Fibroblast of skin of right biceps (primary cell): ENCODE measurements around the gene DOCK4.
A peak's percentile ranks its signal among the peaks of the same experiment; 100 is the strongest.

Experiments
- DNase-seq: peaks from one replicate; pipeline ENCODE4 v3.0.0-alpha.2; 2013

The DOCK4 gene

DNA sequence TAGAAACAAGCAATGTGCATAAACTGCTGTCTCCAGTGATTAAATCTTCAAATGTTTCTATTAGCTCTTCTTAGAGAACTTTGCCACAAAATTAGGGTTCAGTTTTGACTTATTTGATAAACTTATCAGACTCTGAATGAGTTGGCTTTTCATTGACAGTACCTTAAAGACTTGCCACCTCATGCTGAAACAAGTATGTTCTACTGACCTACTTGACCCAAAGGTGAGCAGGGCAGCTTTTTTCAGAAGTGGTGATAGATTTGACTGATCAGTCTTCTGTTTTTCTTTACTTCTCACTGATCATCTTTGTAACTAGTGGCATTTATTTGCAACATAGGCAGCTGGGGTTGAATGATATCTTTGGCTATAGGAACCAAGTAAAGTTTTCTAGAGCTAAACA, 8.1 kb upstream of the DOCK4 start:
- DNase-seq, result no peak

DNA sequence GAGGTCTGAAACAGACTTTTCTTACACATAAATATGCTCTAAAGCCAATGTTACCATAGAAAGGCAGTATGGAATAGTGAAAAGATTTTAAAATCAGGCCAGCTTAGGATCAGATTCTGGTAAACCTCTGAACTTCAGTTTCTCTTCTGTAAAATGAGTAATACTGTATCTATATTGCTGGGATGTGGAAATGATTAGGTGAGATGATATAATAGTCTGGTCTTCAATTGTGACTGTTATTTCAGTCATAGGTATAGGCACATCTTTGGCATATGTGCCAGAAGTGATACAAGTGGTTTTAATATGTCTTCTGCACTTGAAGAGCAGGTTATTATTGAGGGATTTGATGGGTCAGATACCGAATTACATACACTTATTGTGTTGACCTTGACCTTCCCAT, 7.5 kb upstream of the DOCK4 start:
- no peak for DNase-seq

DNA sequence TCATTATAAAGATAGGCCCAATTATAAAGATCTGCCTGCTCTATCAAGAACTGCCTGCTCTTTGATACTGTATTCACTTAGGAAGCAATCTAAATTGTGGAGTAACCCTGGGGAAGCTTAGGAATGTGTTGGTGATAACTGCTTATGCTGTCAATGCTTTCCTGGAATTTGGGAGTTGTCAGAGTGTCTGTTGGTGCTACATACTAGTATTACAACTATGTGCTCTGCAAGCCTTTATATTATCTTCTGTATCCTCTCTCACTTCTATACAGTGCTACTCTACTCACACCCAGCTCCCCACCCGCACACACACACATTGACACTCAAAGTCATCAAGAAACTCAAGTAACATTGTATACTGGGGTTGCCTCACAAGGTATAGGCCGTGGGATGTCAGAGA, 6.4 kb upstream of the DOCK4 start:
- peak; percentile 36 for DNase-seq

DNA sequence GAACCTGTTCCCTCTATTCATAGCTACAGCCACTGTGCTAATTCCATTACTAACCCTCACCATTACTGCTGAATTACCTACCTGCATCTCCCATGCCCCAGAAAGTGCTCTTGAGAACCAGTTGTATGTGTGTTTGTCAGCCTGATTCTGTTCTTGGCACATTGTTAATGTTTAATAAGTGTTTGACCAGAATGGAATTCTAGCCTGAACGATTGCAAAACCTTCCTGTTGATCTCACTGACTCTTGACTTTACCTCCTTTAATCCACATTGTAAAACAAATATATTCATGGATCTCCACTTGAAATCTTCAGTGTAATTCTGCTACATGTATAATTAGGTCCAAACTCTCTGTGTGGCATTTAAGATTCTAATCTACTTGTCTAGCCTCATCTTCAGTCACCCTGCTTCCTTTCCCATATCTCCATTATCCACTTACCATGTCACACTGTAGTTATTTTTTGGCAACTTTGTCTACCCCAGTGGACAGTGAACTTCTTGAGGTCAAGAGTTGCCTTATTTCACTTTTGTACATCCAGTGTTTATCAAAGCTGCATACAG, 5.2 kb upstream of the DOCK4 start:
- DNase-seq, result no peak

DNA sequence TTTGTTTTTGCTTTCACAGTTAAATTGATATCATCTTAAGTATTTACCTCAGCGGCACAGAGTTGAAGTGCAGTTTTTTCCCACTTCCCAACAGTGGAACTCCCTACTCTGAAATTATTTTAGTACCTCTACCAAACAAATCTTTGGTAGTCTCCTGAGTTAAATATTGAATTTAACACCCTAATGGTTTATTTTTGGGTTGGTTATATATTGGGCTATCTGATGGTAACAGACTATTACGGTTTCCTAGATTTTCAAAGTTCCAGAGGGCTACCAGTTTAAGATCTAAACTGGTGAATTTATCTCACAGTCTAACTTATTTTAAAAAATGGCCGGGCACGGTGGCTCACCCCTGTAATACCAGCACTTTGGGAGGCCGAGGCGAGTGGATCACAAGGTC, 1.6 kb upstream of the DOCK4 start:
- DNase-seq, result no peak

DNA sequence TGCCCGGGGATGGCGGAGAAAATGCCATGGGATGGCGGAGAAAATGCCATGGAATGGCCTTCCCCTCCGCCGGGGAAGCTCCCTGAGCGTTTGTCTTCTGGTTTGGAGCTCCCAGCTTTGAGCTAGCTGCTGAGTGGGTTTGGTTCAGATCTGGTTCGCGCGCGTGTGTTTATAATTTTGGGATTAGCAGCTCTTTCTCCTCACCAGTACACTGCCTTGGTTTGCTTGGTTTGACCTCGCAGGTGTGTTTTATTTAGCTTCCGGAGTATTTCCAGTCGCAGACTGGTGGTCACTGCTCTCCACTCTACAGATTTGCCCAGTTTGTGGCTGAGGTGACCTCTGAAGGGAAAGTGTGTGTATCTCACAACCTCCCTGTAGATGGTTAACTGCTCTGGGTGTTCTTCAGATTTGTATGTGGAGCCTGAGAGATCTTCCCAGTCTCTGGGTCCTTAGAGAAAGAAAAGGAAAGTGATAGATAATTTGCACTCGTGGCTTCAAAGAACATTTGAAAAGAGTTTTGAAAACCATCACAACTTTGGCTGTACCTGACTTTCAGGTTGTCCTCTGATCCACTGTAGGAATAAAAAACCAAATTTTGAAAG, 893 bp upstream of the DOCK4 start:
- no peak for DNase-seq

DNA sequence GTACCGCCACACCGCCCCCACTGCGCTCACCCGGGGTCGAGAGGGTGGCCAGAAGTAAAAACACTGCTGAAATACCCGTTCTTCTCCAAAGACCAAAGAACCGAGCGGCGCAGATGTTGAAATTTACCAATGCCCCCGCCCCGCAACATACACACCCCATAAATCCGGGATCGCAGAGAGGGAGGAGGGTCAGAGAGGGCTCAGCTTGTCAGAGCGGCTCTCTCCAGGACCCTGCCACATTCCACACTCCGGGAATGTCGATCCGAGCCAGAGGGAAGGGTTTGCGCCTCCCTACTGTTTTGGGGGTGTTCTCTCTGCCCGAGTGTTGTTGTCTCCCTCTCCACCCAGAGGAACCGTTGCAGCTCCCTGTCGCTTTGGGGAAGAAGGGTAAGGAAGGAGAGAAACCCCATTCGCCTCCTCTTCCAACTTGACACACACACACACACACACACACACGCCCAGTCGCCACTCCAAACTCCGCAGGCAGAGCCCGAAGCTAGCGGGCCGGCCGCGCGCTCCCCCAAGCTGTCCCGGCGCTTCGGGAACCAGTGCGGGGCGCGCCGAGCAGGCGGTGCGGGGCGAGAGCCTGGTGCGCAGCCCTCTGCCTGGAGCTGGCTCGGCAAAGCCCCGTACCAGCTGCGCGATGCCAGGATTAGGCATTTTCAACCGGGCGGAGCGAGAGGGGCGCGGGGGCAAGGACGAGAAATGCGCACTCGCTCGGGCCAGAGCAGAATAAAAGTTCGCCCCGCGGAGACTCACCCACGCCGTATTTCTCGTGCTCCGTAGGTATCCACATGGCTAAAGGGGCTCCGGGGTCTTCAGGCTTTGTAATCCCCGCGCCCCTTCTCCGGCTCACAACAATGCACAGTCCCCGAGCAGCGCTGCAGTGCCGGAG, 609 bp downstream of the DOCK4 start:
- DNase-seq, result peak; percentile 68

DNA sequence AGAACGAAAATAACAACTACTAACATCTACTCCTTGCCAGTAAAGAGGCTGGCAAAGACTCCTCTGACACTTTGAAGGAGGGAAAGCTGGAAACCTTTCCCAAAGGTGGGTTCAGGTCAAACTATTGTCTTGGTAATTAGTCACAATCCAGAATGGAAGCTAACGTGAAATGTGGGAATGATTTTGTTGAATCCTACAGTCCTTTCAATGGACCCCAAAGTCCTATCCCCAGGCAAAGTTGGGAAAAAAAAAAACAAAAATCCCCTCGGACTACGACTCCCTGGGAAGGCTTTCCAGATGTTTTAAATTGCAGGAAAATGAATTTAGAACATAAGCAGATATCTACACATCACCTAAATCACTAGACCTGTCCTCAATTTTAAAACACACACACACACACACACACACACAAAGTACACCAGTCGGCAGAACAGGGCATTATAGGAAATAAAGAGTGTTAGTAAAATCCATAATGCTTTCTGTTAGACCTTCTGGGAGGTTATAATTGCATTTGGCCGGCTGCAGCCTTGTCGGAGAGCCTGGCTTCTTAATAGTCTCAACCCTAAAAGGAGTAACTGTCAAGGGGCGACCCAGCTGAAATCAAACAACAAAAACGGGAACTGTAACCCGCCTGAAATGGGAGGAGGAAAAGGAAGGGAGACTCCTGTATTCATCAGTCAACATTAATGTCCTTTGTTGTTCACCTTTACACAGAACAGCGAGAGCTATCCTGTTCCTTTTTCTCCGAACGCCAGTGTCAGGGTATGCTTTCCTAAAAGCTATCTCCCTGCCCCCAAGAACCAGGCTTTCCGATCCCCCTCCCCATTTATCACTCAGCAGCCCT, 1.5 kb downstream of the DOCK4 start:
- DNase-seq, result no peak

DNA sequence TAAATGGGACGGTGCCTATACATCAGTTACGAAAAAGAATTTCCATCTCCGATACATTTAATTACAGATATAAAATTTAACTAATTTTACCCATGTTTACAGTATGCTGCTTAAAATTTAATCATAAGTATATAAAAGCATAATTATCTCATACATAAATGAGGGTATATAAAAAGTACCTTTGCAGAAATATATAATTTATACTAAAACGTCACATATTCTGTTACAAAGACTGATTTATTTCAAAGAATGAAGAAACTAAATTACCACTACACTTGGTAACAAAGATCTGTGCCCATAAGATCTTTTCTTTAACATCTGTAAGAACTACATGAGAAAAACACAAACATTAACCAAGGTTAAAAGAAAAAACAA, 2.8 kb downstream of the DOCK4 start:
- no peak for DNase-seq

DNA sequence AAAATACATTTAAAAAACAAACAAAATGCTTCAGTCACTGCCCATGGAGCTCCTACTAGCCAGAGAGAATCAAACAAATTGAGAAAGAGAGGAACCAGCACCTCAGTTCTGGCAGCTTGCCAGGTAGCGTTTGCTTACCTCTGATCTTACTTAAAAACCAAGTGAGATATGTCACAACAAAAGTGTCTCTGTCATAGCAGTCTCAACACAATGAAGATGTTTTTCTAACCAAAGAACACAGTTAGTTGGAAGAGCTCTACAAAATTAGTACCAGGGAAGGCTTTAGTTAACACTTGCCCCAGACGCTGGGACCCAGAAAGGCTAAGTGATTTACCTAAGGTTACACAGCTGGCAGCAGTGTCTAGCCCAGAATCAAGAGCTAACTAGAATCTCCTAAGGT, 3.4 kb downstream of the DOCK4 start:
- DNase-seq, result no peak

DNA sequence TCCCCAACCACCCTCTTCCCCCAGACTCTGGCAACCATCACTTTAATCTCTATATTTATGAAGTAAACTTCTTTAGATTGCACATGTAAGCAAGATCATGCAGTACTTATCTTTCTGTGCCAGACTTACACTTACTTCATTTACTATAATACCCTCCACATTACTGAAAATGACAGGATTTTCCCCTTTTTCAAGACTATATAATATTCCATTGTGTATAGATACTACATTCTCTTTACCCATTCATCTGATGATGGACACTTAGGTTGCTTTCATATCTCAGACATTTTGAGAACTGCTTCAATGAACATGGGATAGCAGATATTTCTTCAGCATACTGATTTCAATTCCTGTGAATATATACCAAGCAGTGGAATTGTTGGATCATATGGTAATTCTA, 4.4 kb downstream of the DOCK4 start:
- no peak for DNase-seq

DNA sequence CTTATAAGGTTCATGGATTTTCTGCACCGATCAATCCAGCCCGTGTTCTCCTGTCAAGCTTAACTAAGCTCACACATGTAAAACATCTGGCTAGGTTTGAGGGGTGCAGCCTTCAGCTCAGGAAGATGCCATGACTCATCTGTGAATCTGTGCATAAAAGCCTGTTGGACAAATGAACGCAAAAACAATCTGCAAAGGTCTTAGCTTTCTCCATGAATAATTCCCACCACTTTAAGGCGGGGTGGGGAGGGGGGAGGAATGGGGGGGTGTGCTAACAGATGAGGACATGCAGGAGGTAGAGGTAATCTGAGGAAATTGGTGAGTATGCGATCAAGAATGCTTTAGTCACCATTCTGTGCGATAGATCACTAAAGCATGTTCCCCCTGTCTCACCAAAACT, 4.8 kb downstream of the DOCK4 start:
- peak; percentile 80 for DNase-seq

DNA sequence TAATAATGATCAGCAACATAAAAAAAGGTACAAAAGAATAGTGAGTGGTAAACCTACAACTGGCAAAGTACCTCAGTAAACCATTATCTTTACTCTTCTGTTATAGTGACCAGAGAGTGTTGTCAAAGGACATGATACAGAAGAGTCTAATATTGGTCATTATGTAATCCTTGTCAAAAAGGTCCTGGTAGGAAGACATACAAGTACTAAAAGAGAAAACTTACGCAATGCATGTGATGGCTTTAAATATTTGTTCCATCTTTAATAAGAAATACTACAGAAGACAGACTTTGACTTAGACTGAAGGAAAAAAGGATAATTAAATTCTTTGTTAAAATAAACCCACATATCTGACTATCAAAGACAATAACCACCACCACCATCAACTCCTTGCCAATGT, 6.5 kb downstream of the DOCK4 start:
- no peak for DNase-seq

DNA sequence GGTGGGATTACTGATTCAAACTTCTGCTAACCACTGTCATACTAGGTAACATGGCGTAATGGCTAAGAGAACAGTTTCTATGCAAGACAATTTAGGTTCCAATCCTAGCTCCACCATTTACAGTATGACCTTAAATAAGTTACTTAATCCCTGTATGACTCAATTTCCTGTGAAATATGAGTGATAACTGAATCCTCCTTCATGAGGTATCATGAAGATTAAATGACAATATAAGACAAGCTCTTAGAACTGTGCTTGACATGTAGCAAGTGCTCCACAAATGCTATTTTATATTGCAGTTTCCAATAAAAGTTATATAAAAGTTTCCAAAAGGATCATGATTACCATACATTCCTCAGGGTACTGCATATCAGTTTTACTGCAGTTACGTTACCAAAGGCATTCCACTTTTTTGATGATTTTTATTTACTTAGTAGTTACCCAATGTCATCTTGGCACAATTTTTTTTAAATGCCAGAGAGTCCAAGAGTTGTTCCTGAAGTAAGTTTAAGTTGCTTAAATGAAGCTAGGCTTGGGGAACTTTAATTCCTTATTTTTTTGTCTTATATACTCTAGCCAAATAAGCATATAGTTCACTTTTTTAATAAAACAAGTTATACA, 7.1 kb downstream of the DOCK4 start:
- peak; percentile 39 for DNase-seq

DNA sequence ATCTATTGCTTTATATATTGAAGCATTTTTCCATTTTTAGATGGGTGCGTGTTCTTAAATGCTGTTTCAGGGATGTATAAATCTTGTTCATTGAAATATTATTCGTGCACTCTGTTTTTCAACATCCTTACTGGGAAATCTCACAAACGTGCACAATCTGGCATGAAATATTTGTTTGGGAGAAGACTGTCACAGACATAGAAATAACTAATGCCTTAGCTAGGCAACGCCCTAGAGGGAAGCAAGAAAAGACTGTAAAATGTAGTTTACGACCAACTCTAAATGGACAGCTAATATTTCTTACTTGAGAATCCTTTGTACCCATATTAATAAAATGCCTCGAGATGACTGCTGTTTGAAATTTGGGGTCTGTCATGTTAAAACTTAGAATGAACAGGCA, 8.9 kb downstream of the DOCK4 start:
- no peak for DNase-seq

DNA sequence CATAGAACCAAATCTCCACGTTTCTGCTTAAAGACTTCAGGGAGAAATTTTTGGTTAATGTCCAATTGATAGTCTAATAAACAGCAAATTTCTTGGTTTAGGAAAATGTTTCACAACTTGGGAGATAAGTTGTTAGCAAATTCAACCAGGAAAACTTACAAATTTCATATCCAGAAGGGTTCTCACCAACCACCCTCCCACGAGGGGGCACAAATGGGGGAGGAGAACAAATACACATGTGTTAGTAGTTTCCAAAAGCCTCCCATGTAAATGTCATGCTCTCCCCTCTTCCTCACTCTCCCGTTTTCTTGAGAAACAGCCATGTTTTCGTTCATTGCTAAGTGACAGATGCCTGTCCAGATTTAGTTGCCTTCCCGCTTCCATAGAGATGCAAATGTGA, 10.5 kb downstream of the DOCK4 start:
- no peak for DNase-seq

DNA sequence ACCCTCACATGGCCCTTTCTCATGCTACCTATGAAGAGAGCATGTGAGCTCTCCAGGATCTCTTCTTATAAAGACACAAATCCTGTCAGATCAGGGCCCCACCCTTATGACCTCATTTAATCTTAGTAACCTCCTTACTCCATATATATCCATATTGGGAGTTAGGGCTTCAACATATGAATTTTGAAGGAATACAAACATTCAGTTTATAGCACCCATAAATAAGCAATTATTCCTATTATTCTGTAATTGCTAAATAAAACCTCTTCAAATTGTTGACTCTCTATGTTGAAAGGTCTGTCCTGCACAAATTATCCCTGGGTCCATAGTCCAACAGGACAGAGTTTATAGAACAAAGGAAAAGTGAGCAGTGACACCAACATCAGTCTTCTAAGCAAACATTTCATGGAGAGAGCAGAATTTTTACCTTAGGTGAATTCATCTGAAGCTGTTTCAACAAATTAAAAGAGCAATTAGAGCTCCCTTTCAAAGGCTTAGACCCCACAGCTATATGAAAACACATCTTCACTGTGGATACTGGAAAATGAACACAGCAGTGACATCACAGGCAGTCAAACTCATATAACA, 12.2 kb downstream of the DOCK4 start:
- DNase-seq, result no peak

DNA sequence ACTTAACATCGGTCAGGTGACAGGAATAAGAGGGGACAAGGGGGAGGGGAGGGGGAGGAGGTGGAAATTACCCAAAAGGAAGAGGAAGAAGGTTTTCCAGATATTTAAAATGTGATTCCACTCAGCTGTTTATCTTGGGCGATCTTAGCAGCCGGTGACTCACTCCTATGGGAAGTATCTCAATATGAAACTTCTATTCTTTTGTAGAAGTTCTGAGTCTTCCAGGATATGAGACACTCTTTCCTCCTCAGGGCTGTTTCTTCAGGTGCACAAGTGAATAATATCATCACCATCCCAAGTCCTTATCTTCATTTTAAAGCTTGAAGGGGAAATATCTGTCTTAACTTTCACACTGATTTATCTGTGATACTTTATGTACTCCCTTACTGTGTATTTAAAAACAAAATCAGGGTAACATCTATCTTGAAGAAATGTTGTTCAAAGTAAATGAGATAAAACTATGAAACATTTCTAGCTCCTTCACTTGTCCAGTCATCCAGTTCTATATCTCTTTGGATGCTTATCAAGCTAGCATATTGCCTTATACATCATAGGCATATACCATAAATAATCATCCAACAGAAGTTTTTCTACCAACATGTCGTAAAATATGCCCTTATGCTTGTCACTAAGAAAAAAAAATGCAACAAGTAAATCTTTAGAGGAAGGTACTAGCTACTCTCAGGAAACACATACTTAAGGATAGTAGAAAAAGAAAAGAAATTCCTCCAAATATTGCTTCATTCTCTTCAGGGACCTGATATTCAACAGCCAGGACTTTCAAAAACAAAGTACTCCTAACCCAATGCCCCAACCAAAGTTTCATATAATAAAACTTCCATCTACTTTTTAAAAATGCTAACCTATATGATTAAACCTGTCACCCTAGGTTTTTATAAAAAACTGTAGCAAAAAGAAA, 13.7 kb downstream of the DOCK4 start:
- peak; percentile 69 for DNase-seq

DNA sequence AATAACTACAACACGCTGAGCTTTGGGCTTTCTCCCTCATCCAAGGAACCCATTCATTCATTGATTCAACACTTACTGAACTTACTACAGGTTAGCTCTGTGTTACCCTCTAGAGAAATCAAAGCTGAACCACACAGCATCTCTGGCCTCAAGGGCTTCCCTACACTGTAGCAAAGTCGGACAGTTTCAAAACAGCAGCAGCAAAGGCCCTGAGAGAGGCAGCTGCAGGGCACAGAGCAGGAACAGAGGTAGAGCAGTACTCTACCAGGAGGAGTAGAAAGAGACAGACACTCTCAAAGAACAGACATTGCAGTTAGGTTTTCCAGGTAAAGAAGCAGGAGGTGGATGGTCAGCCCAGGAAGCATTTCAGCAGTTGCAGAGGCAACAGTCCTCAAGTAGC, 16.1 kb downstream of the DOCK4 start:
- DNase-seq, result no peak

DNA sequence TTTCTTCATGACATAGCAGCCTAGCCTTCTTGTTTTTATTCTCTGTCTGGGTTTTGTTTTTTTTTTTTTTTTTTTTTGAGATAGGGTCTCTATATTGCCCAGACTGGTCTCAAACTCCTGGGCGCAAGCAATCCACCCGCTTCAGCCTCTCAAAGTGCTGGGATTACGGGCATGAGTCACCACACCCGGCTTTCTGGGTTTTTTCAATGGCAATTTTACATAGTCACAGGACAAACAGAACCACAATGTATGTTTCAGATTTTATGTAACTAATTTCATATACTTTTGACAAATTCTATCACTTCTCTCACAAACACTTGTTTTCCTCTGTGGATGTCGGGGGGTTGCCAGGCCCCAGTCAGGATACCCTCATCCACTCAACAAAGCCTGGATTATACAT, 16.5 kb downstream of the DOCK4 start:
- no peak for DNase-seq

DNA sequence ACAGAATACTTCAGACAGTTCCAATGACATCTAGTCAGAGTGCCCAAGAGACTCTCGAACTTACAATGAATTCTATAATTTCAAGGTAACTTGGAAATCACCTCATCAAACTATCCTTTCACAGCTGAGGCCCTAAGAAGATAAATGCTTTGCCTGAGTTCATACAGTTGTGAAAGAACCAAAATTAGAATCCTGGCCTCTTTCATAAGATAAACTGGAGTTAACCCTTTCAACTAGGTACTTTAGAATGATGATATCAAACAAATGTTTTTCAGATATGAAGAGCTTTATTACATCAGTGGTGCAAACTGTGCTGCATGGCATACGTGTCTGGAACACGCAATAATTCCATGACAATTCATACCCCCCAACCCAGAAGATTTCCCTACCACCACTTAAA, 17.9 kb downstream of the DOCK4 start:
- no peak for DNase-seq

DNA sequence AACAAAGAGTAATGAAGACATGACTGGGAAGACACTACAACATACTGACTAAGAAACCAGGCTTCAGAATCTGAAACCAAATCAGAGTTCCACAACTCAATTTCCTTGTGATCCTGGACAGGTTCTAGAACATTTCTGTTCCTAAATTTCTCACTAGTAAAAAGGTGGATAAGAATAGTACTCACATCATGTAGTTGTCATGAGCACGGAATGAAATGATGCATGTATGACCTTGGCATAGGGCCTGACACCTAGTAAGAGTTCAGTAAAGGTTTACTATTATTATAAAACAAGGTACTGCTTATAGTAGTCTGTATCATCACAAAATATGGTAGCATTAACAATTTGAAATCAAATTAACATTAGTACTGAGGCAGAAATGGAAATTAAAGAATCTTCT, 19.9 kb downstream of the DOCK4 start:
- no peak for DNase-seq
